HEK293 (cell line): Measurements from ENCODE around the gene SCIMP.

Source experiments
- BCL11B ChIP-seq: fragments of 450-650 bp; formaldehyde crosslinking; IDR thresholded peaks from 2 replicates; pipeline ENCODE4 v1.5.1; 2016; ENCODE audit warnings: low read depth, missing biosample characterization, missing genetic modification characterization
- EGR2 ChIP-seq: fragments of 450-650 bp; formaldehyde crosslinking; IDR thresholded peaks from 2 replicates; pipeline ENCODE4 v1.5.1; 2016; ENCODE audit warnings: low read depth, missing biosample characterization, missing genetic modification characterization
- GFI1B ChIP-seq: fragments of 450-650 bp; formaldehyde crosslinking; IDR thresholded peaks from 2 replicates; pipeline ENCODE4 v1.5.1; 2016; ENCODE audit warnings: missing biosample characterization, missing genetic modification characterization
- IKZF3 ChIP-seq: fragments of 450-650 bp; IDR thresholded peaks from 2 replicates; pipeline ENCODE4 v1.5.0; 2018; ENCODE audit warnings: missing biosample characterization, mild to moderate bottlenecking, missing genetic modification characterization, moderate library complexity
- OSR2 ChIP-seq: fragments of 450-650 bp; formaldehyde crosslinking; IDR thresholded peaks from 2 replicates; pipeline ENCODE4 v1.5.1; 2016; ENCODE audit warnings: missing biosample characterization, missing genetic modification characterization
- SCRT1 ChIP-seq: fragments of 450-650 bp; formaldehyde crosslinking; IDR thresholded peaks from 2 replicates; pipeline ENCODE4 v1.5.1; 2016; ENCODE audit warnings: missing biosample characterization, missing genetic modification characterization, borderline replicate concordance
- SCRT2 ChIP-seq: fragments of 450-650 bp; formaldehyde crosslinking; IDR thresholded peaks from 2 replicates; pipeline ENCODE4 v1.5.1; 2016; ENCODE audit warnings: missing biosample characterization, missing genetic modification characterization
- SETDB1 ChIP-seq: IDR thresholded peaks from one replicate; pipeline ENCODE4 v1.6.1; 2017; ENCODE audit warnings: mild to moderate bottlenecking, low read length, moderate library complexity, mixed read lengths; ENCODE audit not compliant: insufficient read length
- TCF7L2 ChIP-seq: IDR thresholded peaks from 2 replicates; pipeline ENCODE4 v1.6.1; 2011; ENCODE audit warnings: low read depth, mild to moderate bottlenecking, inconsistent platforms, low read length, moderate library complexity, borderline replicate concordance
- ZBTB21 ChIP-seq: fragments of 450-650 bp; formaldehyde crosslinking; IDR thresholded peaks from 2 replicates; pipeline ENCODE4 v1.5.1; 2017; ENCODE audit warnings: missing biosample characterization, missing genetic modification characterization
- ZBTB7A ChIP-seq: fragments of 450-650 bp; formaldehyde crosslinking; IDR thresholded peaks from 2 replicates; pipeline ENCODE4 v1.5.1; 2016; ENCODE audit warnings: low read depth, missing biosample characterization, missing genetic modification characterization
- ZEB2 ChIP-seq: fragments of 450-650 bp; formaldehyde crosslinking; IDR thresholded peaks from 2 replicates; pipeline ENCODE4 v1.5.1; 2016; ENCODE audit warnings: missing biosample characterization, missing genetic modification characterization
- ZFP3 ChIP-seq: fragments of 450-650 bp; formaldehyde crosslinking; IDR thresholded peaks from 2 replicates; pipeline ENCODE4 v1.5.1; 2016; ENCODE audit warnings: low read depth, missing biosample characterization, missing genetic modification characterization
- ZNF10 ChIP-seq: fragments of 450-650 bp; formaldehyde crosslinking; IDR thresholded peaks from 2 replicates; pipeline ENCODE4 v1.5.1; 2017; ENCODE audit warnings: missing biosample characterization, missing genetic modification characterization
- ZNF155 ChIP-seq: fragments of 450-650 bp; formaldehyde crosslinking; IDR thresholded peaks from 2 replicates; pipeline ENCODE4 v1.5.1; 2016; ENCODE audit warnings: missing biosample characterization, missing genetic modification characterization
- ZNF16 ChIP-seq: fragments of 450-650 bp; formaldehyde crosslinking; IDR thresholded peaks from 2 replicates; pipeline ENCODE4 v1.5.1; 2016; ENCODE audit warnings: low read depth, missing biosample characterization, missing genetic modification characterization
- ZNF169 ChIP-seq: fragments of 450-650 bp; formaldehyde crosslinking; IDR thresholded peaks from 2 replicates; pipeline ENCODE4 v1.5.1; 2016; ENCODE audit warnings: missing biosample characterization, missing genetic modification characterization
- ZNF184 ChIP-seq: fragments of 450-650 bp; IDR thresholded peaks from 2 replicates; pipeline ENCODE4 v1.5.1; 2018; ENCODE audit warnings: missing biosample characterization, mild to moderate bottlenecking, missing genetic modification characterization
- ZNF23 ChIP-seq: fragments of 450-650 bp; formaldehyde crosslinking; IDR thresholded peaks from 2 replicates; pipeline ENCODE4 v1.5.1; 2016; ENCODE audit warnings: missing biosample characterization, missing genetic modification characterization, borderline replicate concordance
- ZNF311 ChIP-seq: fragments of 450-650 bp; formaldehyde crosslinking; IDR thresholded peaks from 2 replicates; pipeline ENCODE4 v1.5.1; 2017; ENCODE audit warnings: missing biosample characterization, missing genetic modification characterization, borderline replicate concordance
- ZNF514 ChIP-seq: fragments of 450-650 bp; formaldehyde crosslinking; IDR thresholded peaks from 2 replicates; pipeline ENCODE4 v1.5.1; 2016; ENCODE audit warnings: missing biosample characterization, missing genetic modification characterization
- ZNF529 ChIP-seq: fragments of 450-650 bp; formaldehyde crosslinking; IDR thresholded peaks from 2 replicates; pipeline ENCODE4 v1.5.1; 2017; ENCODE audit warnings: missing genetic modification characterization, missing biosample characterization; ENCODE audit not compliant: insufficient replicate concordance
- ZNF654 ChIP-seq: fragments of 450-650 bp; formaldehyde crosslinking; IDR thresholded peaks from 2 replicates; pipeline ENCODE4 v1.5.1; 2016; ENCODE audit warnings: low read depth, missing biosample characterization, missing genetic modification characterization
- ZNF747 ChIP-seq: fragments of 450-650 bp; formaldehyde crosslinking; IDR thresholded peaks from 2 replicates; pipeline ENCODE4 v1.5.1; 2016; ENCODE audit warnings: missing biosample characterization, missing genetic modification characterization
- ZNF777 ChIP-seq: fragments of 450-650 bp; formaldehyde crosslinking; IDR thresholded peaks from 2 replicates; pipeline ENCODE4 v1.5.1; 2017; ENCODE audit warnings: missing biosample characterization, missing genetic modification characterization, borderline replicate concordance
- ZNF792 ChIP-seq: fragments of 450-650 bp; formaldehyde crosslinking; IDR thresholded peaks from 2 replicates; pipeline ENCODE4 v1.5.1; 2016; ENCODE audit warnings: missing biosample characterization, missing genetic modification characterization
- ZSCAN16 ChIP-seq: fragments of 450-650 bp; formaldehyde crosslinking; IDR thresholded peaks from 2 replicates; pipeline ENCODE4 v1.5.1; 2016; ENCODE audit warnings: missing biosample characterization, missing genetic modification characterization
- ZSCAN23 ChIP-seq: fragments of 450-650 bp; formaldehyde crosslinking; IDR thresholded peaks from 2 replicates; pipeline ENCODE4 v1.5.1; 2016; ENCODE audit warnings: missing biosample characterization, missing genetic modification characterization
- TF ChIP-seq, protein P1 (sequence below): fragments of 450-650 bp; formaldehyde crosslinking; IDR thresholded peaks from 2 replicates; pipeline ENCODE4 v1.5.1; 2017; ENCODE audit warnings: missing biosample characterization, missing genetic modification characterization
- TF ChIP-seq, protein P2 (sequence below): fragments of 450-650 bp; formaldehyde crosslinking; IDR thresholded peaks from 2 replicates; pipeline ENCODE4 v1.5.1; 2016; ENCODE audit warnings: missing biosample characterization, missing genetic modification characterization, low read depth
- TF ChIP-seq, protein P3 (sequence below): fragments of 450-650 bp; formaldehyde crosslinking; IDR thresholded peaks from 2 replicates; pipeline ENCODE4 v1.5.1; 2016; ENCODE audit warnings: missing biosample characterization, missing genetic modification characterization
- TF ChIP-seq, protein P4 (sequence below): fragments of 450-650 bp; formaldehyde crosslinking; IDR thresholded peaks from 2 replicates; pipeline ENCODE4 v1.5.1; 2017; ENCODE audit warnings: missing biosample characterization, mild to moderate bottlenecking, missing genetic modification characterization, moderate library complexity
- TF ChIP-seq, protein P5 (sequence below): fragments of 450-650 bp; formaldehyde crosslinking; IDR thresholded peaks from 2 replicates; pipeline ENCODE4 v1.5.1; 2016; ENCODE audit warnings: missing biosample characterization, missing genetic modification characterization

The SCIMP gene

DNA sequence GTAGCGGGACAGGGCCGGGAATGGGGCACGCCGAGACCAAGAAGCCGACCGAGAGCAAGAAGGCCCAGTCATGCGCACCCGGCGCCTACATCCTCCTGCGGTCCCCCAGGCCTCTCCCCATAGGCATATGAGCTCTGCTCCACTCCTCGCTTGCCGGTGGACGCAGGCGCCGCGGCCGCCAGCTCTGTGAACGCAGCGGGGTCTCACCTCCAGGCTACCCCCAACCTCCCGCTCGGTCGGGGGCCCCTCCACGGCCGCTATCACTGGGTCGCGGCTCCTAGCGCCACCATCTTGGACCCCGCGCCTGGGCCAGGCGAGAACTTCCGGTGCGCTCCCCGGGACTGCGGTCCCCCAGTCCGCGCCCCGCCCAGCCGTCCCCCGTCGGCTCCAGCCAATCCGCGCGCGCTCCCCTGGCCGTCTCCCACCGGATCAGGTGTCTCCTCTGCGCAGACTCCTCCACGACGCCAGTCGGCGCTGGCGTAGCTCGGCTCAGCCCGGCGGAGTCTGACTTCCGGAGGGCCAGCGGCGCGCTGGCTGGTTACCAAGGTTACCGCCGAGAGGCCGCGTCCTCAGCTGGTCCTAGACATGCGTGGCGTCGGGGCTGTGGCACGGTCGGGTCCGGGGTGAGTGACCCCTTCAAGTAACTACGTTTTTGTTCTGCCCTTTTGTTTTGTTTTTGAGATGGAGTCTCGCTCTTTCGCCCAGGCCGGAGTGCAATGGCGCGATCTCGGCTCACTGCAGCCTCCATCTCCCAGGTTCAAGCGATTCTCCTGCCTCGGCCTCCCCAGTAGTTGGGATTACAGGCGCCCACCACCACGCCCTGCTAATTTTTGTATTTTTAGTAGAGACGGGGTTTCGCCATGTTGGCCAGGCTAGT lies 42.9 kb downstream of the SCIMP start, which contains the start of gene ZNF594 (continued):
- TF ChIP-seq ZNF747 (tag by site-specific recombination) (no peak), ZSCAN16 (tag by site-specific recombination) (0 out of 2 replicates have a peak, but pooled peaks have one; percentile 47), ZNF23 (no peak), IKZF3 (tag by site-specific recombination) (no peak), ZFP3 (tag by site-specific recombination) (no peak), ZNF311 (tag by site-specific recombination) (no peak), SETDB1 (peak; percentile 33), ZNF155 (no peak), ZNF16 (tag by site-specific recombination) (no peak), SCRT1 (tag by site-specific recombination) (no peak), EGR2 (tag by site-specific recombination) (no peak), ZNF184 (tag by site-specific recombination) (no peak), ZSCAN23 (tag by site-specific recombination) (0 out of 2 replicates have a peak, but pooled peaks have one; percentile 5), ZNF792 (tag by site-specific recombination) (peak; percentile 63; the same call in 1 of the 2 replicates), ZNF777 (tag by site-specific recombination) (peak; percentile 97), ZNF529 (tag by site-specific recombination) (no peak), ZNF654 (tag by site-specific recombination) (no peak), ZNF514 (tag by site-specific recombination) (no peak), OSR2 (tag by site-specific recombination) (no peak), ZBTB21 (no peak; the same call in 1 of the 2 replicates), BCL11B (tag by site-specific recombination) (no peak), ZEB2 (peak; percentile 92; the same call in 1 of the 2 replicates), TCF7L2 (no peak), ZBTB7A (peak; percentile 72), ZNF10 (peak; percentile 13; the same call in 1 of the 2 replicates), SCRT2 (tag by site-specific recombination) (no peak), ZNF169 (tag by site-specific recombination) (no peak), GFI1B (tag by site-specific recombination) (no peak; the same call in 1 of the 2 replicates)
- TF ChIP-seq, protein P1, sequence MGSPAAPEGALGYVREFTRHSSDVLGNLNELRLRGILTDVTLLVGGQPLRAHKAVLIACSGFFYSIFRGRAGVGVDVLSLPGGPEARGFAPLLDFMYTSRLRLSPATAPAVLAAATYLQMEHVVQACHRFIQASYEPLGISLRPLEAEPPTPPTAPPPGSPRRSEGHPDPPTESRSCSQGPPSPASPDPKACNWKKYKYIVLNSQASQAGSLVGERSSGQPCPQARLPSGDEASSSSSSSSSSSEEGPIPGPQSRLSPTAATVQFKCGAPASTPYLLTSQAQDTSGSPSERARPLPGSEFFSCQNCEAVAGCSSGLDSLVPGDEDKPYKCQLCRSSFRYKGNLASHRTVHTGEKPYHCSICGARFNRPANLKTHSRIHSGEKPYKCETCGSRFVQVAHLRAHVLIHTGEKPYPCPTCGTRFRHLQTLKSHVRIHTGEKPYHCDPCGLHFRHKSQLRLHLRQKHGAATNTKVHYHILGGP, result no peak
- TF ChIP-seq, protein P2, sequence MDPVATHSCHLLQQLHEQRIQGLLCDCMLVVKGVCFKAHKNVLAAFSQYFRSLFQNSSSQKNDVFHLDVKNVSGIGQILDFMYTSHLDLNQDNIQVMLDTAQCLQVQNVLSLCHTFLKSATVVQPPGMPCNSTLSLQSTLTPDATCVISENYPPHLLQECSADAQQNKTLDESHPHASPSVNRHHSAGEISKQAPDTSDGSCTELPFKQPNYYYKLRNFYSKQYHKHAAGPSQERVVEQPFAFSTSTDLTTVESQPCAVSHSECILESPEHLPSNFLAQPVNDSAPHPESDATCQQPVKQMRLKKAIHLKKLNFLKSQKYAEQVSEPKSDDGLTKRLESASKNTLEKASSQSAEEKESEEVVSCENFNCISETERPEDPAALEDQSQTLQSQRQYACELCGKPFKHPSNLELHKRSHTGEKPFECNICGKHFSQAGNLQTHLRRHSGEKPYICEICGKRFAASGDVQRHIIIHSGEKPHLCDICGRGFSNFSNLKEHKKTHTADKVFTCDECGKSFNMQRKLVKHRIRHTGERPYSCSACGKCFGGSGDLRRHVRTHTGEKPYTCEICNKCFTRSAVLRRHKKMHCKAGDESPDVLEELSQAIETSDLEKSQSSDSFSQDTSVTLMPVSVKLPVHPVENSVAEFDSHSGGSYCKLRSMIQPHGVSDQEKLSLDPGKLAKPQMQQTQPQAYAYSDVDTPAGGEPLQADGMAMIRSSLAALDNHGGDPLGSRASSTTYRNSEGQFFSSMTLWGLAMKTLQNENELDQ (tag by site-specific recombination), result no peak
- TF ChIP-seq, protein P3, sequence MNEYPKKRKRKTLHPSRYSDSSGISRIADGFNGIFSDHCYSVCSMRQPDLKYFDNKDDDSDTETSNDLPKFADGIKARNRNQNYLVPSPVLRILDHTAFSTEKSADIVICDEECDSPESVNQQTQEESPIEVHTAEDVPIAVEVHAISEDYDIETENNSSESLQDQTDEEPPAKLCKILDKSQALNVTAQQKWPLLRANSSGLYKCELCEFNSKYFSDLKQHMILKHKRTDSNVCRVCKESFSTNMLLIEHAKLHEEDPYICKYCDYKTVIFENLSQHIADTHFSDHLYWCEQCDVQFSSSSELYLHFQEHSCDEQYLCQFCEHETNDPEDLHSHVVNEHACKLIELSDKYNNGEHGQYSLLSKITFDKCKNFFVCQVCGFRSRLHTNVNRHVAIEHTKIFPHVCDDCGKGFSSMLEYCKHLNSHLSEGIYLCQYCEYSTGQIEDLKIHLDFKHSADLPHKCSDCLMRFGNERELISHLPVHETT, result peak; percentile 77; the same call in 1 of the 2 replicates
- TF ChIP-seq, protein P4, sequence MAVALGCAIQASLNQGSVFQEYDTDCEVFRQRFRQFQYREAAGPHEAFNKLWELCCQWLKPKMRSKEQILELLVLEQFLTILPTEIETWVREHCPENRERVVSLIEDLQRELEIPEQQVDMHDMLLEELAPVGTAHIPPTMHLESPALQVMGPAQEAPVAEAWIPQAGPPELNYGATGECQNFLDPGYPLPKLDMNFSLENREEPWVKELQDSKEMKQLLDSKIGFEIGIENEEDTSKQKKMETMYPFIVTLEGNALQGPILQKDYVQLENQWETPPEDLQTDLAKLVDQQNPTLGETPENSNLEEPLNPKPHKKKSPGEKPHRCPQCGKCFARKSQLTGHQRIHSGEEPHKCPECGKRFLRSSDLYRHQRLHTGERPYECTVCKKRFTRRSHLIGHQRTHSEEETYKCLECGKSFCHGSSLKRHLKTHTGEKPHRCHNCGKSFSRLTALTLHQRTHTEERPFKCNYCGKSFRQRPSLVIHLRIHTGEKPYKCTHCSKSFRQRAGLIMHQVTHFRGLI, result peak; percentile 20; the same call in 1 of the 2 replicates
- TF ChIP-seq, protein P5, sequence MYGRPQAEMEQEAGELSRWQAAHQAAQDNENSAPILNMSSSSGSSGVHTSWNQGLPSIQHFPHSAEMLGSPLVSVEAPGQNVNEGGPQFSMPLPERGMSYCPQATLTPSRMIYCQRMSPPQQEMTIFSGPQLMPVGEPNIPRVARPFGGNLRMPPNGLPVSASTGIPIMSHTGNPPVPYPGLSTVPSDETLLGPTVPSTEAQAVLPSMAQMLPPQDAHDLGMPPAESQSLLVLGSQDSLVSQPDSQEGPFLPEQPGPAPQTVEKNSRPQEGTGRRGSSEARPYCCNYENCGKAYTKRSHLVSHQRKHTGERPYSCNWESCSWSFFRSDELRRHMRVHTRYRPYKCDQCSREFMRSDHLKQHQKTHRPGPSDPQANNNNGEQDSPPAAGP, result 0 out of 2 replicates have a peak, but pooled peaks have one; percentile 82
